Fibroblast of lung (primary cell): ENCODE measurements around the gene PAFAH2. TPM values are rescaled to one million over a fixed set of nuclear protein-coding genes. Genes with fewer than 3 reads are reported as not detected.

Experiments used
- DNase-seq, 2 donors: peaks; one replicate each; pipeline versions ENCODE4 v3.0.0 to v3.0.0-alpha.2; 2010; ENCODE audit warnings: low read depth in 2 of 2
- H2AFZ ChIP-seq: 2 replicates; pipeline ENCODE4 v1.5.1; 2012; ENCODE audit warnings: low read length, control low read depth, inconsistent platforms
- H3K27ac ChIP-seq: 2 replicates; pipeline ENCODE4 v1.5.1; 2011; ENCODE audit warnings: low read length, control low read depth; ENCODE audit not compliant: insufficient read depth
- H3K27me3 ChIP-seq: 2 replicates; pipeline ENCODE4 v1.5.1; 2011; ENCODE audit warnings: mild to moderate bottlenecking, low read length; ENCODE audit not compliant: control insufficient read depth, insufficient read depth
- H3K36me3 ChIP-seq: 2 replicates; pipeline ENCODE4 v1.5.1; 2011; ENCODE audit warnings: low read length; ENCODE audit not compliant: control insufficient read depth, insufficient read depth
- H3K4me1 ChIP-seq: 2 replicates; pipeline ENCODE4 v1.5.1; 2011; ENCODE audit warnings: low read length; ENCODE audit not compliant: control insufficient read depth, insufficient read depth; ENCODE audit errors: extremely low read depth
- H3K4me2 ChIP-seq: 2 replicates; pipeline ENCODE4 v1.5.1; 2011; ENCODE audit warnings: low read length, control low read depth; ENCODE audit not compliant: insufficient read depth; ENCODE audit errors: extremely low read depth
- H3K4me3 ChIP-seq, 4 experiments: fragments of 200-600 bp in 1 of 4; sonication (generic) in 1 of 4; replicated peaks in 1 of 4; 2 replicates each; pipeline ENCODE4 v1.5.1; 2011 to 2016; ENCODE audit warnings: low read length in 4 of 4, low read depth in 3 of 4, mild to moderate bottlenecking in 3 of 4, control low read depth in 2 of 4, inconsistent platforms in 1 of 4, mixed read lengths in 1 of 4; ENCODE audit not compliant: insufficient read depth in 1 of 4; ENCODE audit errors: control extremely low read depth in 1 of 4
- H3K79me2 ChIP-seq: 2 replicates; pipeline ENCODE4 v1.5.1; 2012; ENCODE audit warnings: mild to moderate bottlenecking, low read length, inconsistent platforms; ENCODE audit not compliant: control insufficient read depth, insufficient read depth
- H3K9ac ChIP-seq: 2 replicates; pipeline ENCODE4 v1.5.1; 2011; ENCODE audit warnings: mild to moderate bottlenecking, low read length, control low read depth; ENCODE audit not compliant: insufficient read depth
- H3K9me3 ChIP-seq: 2 replicates; pipeline ENCODE4 v1.5.1; 2012; ENCODE audit warnings: low read depth, low read length; ENCODE audit not compliant: control insufficient read depth, insufficient read depth
- H4K20me1 ChIP-seq: 2 replicates; pipeline ENCODE4 v1.5.1; 2011; ENCODE audit warnings: low read length; ENCODE audit not compliant: control insufficient read depth, insufficient read depth; ENCODE audit errors: extremely low read depth
- EZH2 ChIP-seq: IDR thresholded peaks from 2 replicates; pipeline ENCODE4 v1.5.1; 2012; ENCODE audit warnings: low read length, control low read depth, mild to moderate bottlenecking; ENCODE audit errors: missing control alignments
- polyA plus RNA-seq, 2 donors: library from polyadenylated mRNA; depleted of rRNA in 1 of 2; stranded (reverse) in 1 of 2; unstranded in 1 of 2; fragments of >200 nt; gene quantifications; 2 replicates each; pipeline ENCODE4 v1.2.1, GENCODE V29; 2011 to 2012; ENCODE audit warnings: missing spikeins in 1 of 2
- total RNA-seq: library from RNA; depleted of rRNA; stranded (reverse); fragments of >200 nt; gene quantifications from 2 replicates; pipeline ENCODE4 v1.2.1, GENCODE V29; 2014
- TF ChIP-seq, protein P1 (sequence below), 2 donors: IDR thresholded peaks in 1 of 2; conservative IDR thresholded peaks in 1 of 2; 1 replicate in 1 of 2; 2 replicates in 1 of 2; pipeline ENCODE4 v1.5.1; 2011 to 2012; ENCODE audit warnings: low read length in 2 of 2, control low read depth in 1 of 2, inconsistent platforms in 1 of 2, low read depth in 1 of 2, mild to moderate bottlenecking in 1 of 2

The PAFAH2 gene
- total and polyA plus RNA-seq, 2 donors (not counting 1 experiment from before 2014, with no cell fraction given), result 8.3 to 11.7 TPM

DNA sequence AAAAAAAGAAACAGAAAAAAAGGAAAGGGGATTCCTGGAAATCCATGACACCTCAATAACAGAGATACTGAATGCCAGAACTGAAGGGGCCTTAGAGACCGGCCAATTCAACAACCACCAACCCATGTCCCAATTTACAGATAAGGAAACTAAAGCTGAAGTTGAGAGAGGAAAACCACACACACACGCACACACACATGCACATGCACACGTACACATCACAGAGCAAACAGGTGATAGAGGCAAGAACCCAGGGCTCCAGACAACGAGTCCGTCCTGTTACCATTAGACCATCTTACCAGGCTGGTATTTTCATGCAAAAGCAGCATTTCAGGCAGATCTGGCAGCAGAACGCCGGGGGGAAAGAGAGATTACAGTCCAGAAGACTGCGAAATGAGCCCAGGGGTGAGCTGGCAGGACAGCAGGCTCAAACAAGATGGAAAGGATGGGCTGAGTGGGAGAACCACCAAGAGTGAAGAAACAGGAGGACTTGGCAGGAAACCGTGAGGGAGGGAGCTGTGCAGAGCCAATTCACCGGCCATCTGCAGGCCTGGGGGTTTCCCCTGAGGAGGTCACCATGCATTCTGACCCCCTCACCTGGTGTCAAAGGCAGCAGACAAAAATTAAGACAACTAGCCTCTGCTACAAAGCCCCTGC lies 43.5 kb downstream of the PAFAH2 start:
- Histone ChIP-seq H3K79me2 (no peaks in the 10 kb centered on the region), H3K27me3 (no peaks in the 10 kb centered on the region), H3K36me3 (no peaks in the 10 kb centered on the region), H3K4me3 (no peak overlapping the region), H3K9ac (no peak overlapping the region), H4K20me1 (no peaks in the 10 kb centered on the region), H3K4me2 (no peak overlapping the region), H3K27ac (no peak overlapping the region), H3K9me3 (no peaks in the 10 kb centered on the region), H3K4me1 (no peaks in the 10 kb centered on the region), H2AFZ (no peak overlapping the region)
- no peak for TF ChIP-seq EZH2
- TF ChIP-seq, protein P1, sequence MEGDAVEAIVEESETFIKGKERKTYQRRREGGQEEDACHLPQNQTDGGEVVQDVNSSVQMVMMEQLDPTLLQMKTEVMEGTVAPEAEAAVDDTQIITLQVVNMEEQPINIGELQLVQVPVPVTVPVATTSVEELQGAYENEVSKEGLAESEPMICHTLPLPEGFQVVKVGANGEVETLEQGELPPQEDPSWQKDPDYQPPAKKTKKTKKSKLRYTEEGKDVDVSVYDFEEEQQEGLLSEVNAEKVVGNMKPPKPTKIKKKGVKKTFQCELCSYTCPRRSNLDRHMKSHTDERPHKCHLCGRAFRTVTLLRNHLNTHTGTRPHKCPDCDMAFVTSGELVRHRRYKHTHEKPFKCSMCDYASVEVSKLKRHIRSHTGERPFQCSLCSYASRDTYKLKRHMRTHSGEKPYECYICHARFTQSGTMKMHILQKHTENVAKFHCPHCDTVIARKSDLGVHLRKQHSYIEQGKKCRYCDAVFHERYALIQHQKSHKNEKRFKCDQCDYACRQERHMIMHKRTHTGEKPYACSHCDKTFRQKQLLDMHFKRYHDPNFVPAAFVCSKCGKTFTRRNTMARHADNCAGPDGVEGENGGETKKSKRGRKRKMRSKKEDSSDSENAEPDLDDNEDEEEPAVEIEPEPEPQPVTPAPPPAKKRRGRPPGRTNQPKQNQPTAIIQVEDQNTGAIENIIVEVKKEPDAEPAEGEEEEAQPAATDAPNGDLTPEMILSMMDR (conservative IDR thresholded peaks at IDR 0.05 in 1 of 2, IDR thresholded peaks at IDR 0.05 in 1 of 2; ENCODE audit: low read depth in 1 of 2, low read length in 2 of 2), result no peak
- no peak for DNase-seq

DNA sequence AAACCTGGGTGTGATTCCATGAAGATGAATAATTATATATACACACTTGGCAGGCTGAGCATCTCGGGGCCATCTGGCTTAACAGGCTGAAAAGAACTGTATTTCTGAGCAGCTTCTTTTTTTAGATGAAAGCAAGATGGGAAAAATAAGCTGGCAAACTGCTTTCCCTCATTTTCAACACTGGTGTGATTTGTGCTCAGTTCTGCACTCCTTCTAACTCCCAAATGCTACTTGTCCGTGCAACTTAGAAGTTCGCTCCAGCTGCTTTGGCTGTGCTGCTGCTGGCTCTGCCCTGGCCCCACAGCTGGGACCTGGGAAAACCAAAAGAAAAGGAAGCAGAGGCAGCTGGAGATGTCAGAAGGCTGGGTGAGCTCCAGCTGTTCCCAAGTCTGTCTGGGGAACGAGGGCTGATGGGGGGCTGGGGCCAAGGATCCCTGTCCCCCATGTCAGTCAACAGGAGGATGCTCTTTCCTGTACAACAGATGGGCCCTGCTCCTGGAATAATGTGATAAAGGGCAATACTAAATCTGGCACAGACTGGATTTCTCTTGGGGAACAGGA lies 44.9 kb downstream of the PAFAH2 start:
- Histone ChIP-seq H3K4me3 (no peak overlapping the region), H3K4me2 (peak overlapping the region; percentile 40), H3K27ac (no peak overlapping the region), H4K20me1 (no peaks in the 10 kb centered on the region), H3K4me1 (no peaks in the 10 kb centered on the region), H3K9me3 (no peaks in the 10 kb centered on the region), H2AFZ (no peak overlapping the region), H3K27me3 (no peaks in the 10 kb centered on the region), H3K36me3 (no peaks in the 10 kb centered on the region), H3K79me2 (no peaks in the 10 kb centered on the region), H3K9ac (no peak overlapping the region)
- peak; percentile 48 to 81 for DNase-seq
- TF ChIP-seq, protein P1 (conservative IDR thresholded peaks at IDR 0.05 in 1 of 2, IDR thresholded peaks at IDR 0.05 in 1 of 2; ENCODE audit: low read depth in 1 of 2, low read length in 2 of 2), result no peak
- no peak for TF ChIP-seq EZH2

DNA sequence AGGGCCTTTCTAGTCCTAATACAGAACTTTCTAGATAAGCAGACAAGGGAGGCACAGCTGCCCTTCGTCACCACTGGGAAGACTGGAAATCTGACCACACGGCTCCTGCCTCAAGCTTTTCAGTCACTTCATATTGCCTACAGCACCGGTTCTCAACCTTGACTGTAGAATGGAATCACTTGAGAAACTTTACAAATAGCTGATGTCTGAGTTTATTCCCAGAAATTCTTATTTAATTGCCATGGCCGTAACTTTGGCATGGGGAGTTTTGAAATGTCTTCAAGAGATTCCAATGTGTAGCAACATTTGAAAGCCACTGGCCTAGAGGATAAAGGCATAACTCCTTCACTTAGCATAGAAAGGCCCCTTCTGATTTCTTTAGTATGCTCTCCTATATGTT lies 49.2 kb downstream of the PAFAH2 start:
- Histone ChIP-seq H2AFZ (no peak overlapping the region), H3K9ac (no peak overlapping the region), H3K79me2 (no peaks in the 10 kb centered on the region), H3K27me3 (no peaks in the 10 kb centered on the region), H4K20me1 (no peaks in the 10 kb centered on the region), H3K27ac (no peak overlapping the region), H3K4me3 (no peak overlapping the region), H3K4me2 (no peak overlapping the region), H3K9me3 (no peaks in the 10 kb centered on the region), H3K36me3 (no peaks in the 10 kb centered on the region), H3K4me1 (no peaks in the 10 kb centered on the region)
- no peak for DNase-seq
- no peak for TF ChIP-seq EZH2
- TF ChIP-seq, protein P1 (conservative IDR thresholded peaks at IDR 0.05 in 1 of 2, IDR thresholded peaks at IDR 0.05 in 1 of 2; ENCODE audit: low read depth in 1 of 2, low read length in 2 of 2), result no peak
